Measurements from ENCODE around the gene NHLH2.

NHLH2 gene

GRCh38 chr1:115840605-115841460 is at the start of gene NHLH2:
NHLH2 (minus strand) TSS chr1:115841126; CDS start chr1:115838372, 2,754 bp downstream.
- H3K27me3 ChIP-seq (ENCODE audit: insufficient read depth, low read length): peaks cover 49% of the 10 kb centered on the region
- H3K9me3 ChIP-seq (ENCODE audit: low read length): peaks cover 19% of the 10 kb centered on the region

GRCh38 chr1:115890580-115890979 is 49.7 kb upstream of the NHLH2 start:
- no peaks in the 10 kb centered on the region for H3K36me3 ChIP-seq (ENCODE audit: insufficient read depth, low read length)
- no peaks in the 10 kb centered on the region for H3K27me3 ChIP-seq (ENCODE audit: insufficient read depth, low read length)
- H3K4me3 ChIP-seq (ENCODE audit: low read length): no peak overlapping the region
- H3K9me3 ChIP-seq (ENCODE audit: low read length): no peaks in the 10 kb centered on the region
- H2AFZ ChIP-seq (ENCODE audit: low read depth, low read length): no peak overlapping the region
- H3K4me1 ChIP-seq (ENCODE audit: insufficient read depth, low read length): no peaks in the 10 kb centered on the region

More at GRCh38 chr1:115840605-115841460, at the start of gene NHLH2:
- H3K4me1 ChIP-seq (ENCODE audit: insufficient read depth, low read length): peaks cover 2% of the 10 kb centered on the region
- H2AFZ ChIP-seq (ENCODE audit: low read depth, low read length): no peak within 1 kb of the TSS
- no peak within 1 kb of the TSS for H3K4me3 ChIP-seq (ENCODE audit: low read length)
- H3K36me3 ChIP-seq (ENCODE audit: insufficient read depth, low read length): no peaks in the 10 kb centered on the region

- Histone ChIP-seq H3K4me1 (ENCODE audit: insufficient read depth, low read length) (no peaks in the 10 kb centered on the region), H2AFZ (ENCODE audit: low read depth, low read length) (no peak overlapping the region), H3K36me3 (ENCODE audit: insufficient read depth, low read length) (no peaks in the 10 kb centered on the region), H3K27me3 (ENCODE audit: insufficient read depth, low read length) (no peaks in the 10 kb centered on the region), H3K9me3 (ENCODE audit: low read length) (no peaks in the 10 kb centered on the region), H3K4me3 (ENCODE audit: low read length) (no peak overlapping the region)
Observed at GRCh38 chr1:115888976-115889375, 48.0 kb upstream of the NHLH2 start.

GRCh38 chr1:115882913-115883902 is 42.3 kb upstream of the NHLH2 start:
- Histone ChIP-seq H3K27me3 (ENCODE audit: insufficient read depth, low read length) (no peaks in the 10 kb centered on the region), H3K4me1 (ENCODE audit: insufficient read depth, low read length) (no peaks in the 10 kb centered on the region), H2AFZ (ENCODE audit: low read depth, low read length) (no peak overlapping the region), H3K9me3 (ENCODE audit: low read length) (no peaks in the 10 kb centered on the region), H3K4me3 (ENCODE audit: low read length) (no peak overlapping the region), H3K36me3 (ENCODE audit: insufficient read depth, low read length) (no peaks in the 10 kb centered on the region)

GRCh38 chr1:115880981-115881672 is 40.2 kb upstream of the NHLH2 start:
- H3K4me3 ChIP-seq (ENCODE audit: low read length): no peak overlapping the region
- H3K27me3 ChIP-seq (ENCODE audit: insufficient read depth, low read length): no peaks in the 10 kb centered on the region
- no peaks in the 10 kb centered on the region for H3K36me3 ChIP-seq (ENCODE audit: insufficient read depth, low read length)
- no peaks in the 10 kb centered on the region for H3K9me3 ChIP-seq (ENCODE audit: low read length)
- H3K4me1 ChIP-seq (ENCODE audit: insufficient read depth, low read length): no peaks in the 10 kb centered on the region
- H2AFZ ChIP-seq (ENCODE audit: low read depth, low read length): no peak overlapping the region

GRCh38 chr1:115879977-115880376 is 39.1 kb upstream of the NHLH2 start:
- H3K4me1 ChIP-seq (ENCODE audit: insufficient read depth, low read length): no peaks in the 10 kb centered on the region
- H3K9me3 ChIP-seq (ENCODE audit: low read length): no peaks in the 10 kb centered on the region
- H3K4me3 ChIP-seq (ENCODE audit: low read length): no peak overlapping the region
- H2AFZ ChIP-seq (ENCODE audit: low read depth, low read length): no peak overlapping the region
- no peaks in the 10 kb centered on the region for H3K27me3 ChIP-seq (ENCODE audit: insufficient read depth, low read length)
- no peaks in the 10 kb centered on the region for H3K36me3 ChIP-seq (ENCODE audit: insufficient read depth, low read length)

GRCh38 chr1:115877511-115877910 is 36.6 kb upstream of the NHLH2 start:
- Histone ChIP-seq H3K36me3 (ENCODE audit: insufficient read depth, low read length) (no peaks in the 10 kb centered on the region), H3K9me3 (ENCODE audit: low read length) (no peaks in the 10 kb centered on the region), H2AFZ (ENCODE audit: low read depth, low read length) (no peak overlapping the region), H3K4me1 (ENCODE audit: insufficient read depth, low read length) (no peaks in the 10 kb centered on the region), H3K4me3 (ENCODE audit: low read length) (no peak overlapping the region), H3K27me3 (ENCODE audit: insufficient read depth, low read length) (no peaks in the 10 kb centered on the region)

GRCh38 chr1:115874904-115875303 is 34.0 kb upstream of the NHLH2 start:
- Histone ChIP-seq H2AFZ (ENCODE audit: low read depth, low read length) (no peak overlapping the region), H3K4me3 (ENCODE audit: low read length) (no peak overlapping the region), H3K9me3 (ENCODE audit: low read length) (no peaks in the 10 kb centered on the region), H3K36me3 (ENCODE audit: insufficient read depth, low read length) (no peaks in the 10 kb centered on the region), H3K4me1 (ENCODE audit: insufficient read depth, low read length) (no peaks in the 10 kb centered on the region), H3K27me3 (ENCODE audit: insufficient read depth, low read length) (no peaks in the 10 kb centered on the region)

- H2AFZ ChIP-seq (ENCODE audit: low read depth, low read length): no peak overlapping the region
- H3K4me3 ChIP-seq (ENCODE audit: low read length): no peak overlapping the region
- no peaks in the 10 kb centered on the region for H3K4me1 ChIP-seq (ENCODE audit: insufficient read depth, low read length)
- H3K27me3 ChIP-seq (ENCODE audit: insufficient read depth, low read length): no peaks in the 10 kb centered on the region
- no peaks in the 10 kb centered on the region for H3K9me3 ChIP-seq (ENCODE audit: low read length)
- no peaks in the 10 kb centered on the region for H3K36me3 ChIP-seq (ENCODE audit: insufficient read depth, low read length)
Observed at GRCh38 chr1:115874497-115874896, 33.6 kb upstream of the NHLH2 start.

GRCh38 chr1:115873184-115873583 is 32.3 kb upstream of the NHLH2 start:
- Histone ChIP-seq H3K36me3 (ENCODE audit: insufficient read depth, low read length) (no peaks in the 10 kb centered on the region), H3K9me3 (ENCODE audit: low read length) (no peaks in the 10 kb centered on the region), H3K27me3 (ENCODE audit: insufficient read depth, low read length) (no peaks in the 10 kb centered on the region), H3K4me3 (ENCODE audit: low read length) (no peak overlapping the region), H2AFZ (ENCODE audit: low read depth, low read length) (no peak overlapping the region), H3K4me1 (ENCODE audit: insufficient read depth, low read length) (no peaks in the 10 kb centered on the region)

GRCh38 chr1:115869064-115869463 is 28.1 kb upstream of the NHLH2 start:
- Histone ChIP-seq H3K4me3 (ENCODE audit: low read length) (no peak overlapping the region), H3K36me3 (ENCODE audit: insufficient read depth, low read length) (no peaks in the 10 kb centered on the region), H3K4me1 (ENCODE audit: insufficient read depth, low read length) (no peaks in the 10 kb centered on the region), H3K27me3 (ENCODE audit: insufficient read depth, low read length) (no peaks in the 10 kb centered on the region), H3K9me3 (ENCODE audit: low read length) (no peaks in the 10 kb centered on the region), H2AFZ (ENCODE audit: low read depth, low read length) (no peak overlapping the region)

GRCh38 chr1:115867216-115867615 is 26.3 kb upstream of the NHLH2 start:
- Histone ChIP-seq H3K4me3 (ENCODE audit: low read length) (no peak overlapping the region), H3K36me3 (ENCODE audit: insufficient read depth, low read length) (no peaks in the 10 kb centered on the region), H3K4me1 (ENCODE audit: insufficient read depth, low read length) (no peaks in the 10 kb centered on the region), H3K9me3 (ENCODE audit: low read length) (no peaks in the 10 kb centered on the region), H2AFZ (ENCODE audit: low read depth, low read length) (no peak overlapping the region), H3K27me3 (ENCODE audit: insufficient read depth, low read length) (peaks cover 2% of the 10 kb centered on the region)
